Kidney tubule cell (primary cell): ENCODE data around the gene GULP1.

Experiments used
- DNase-seq: peaks from one replicate; pipeline ENCODE4 v3.0.0-alpha.2; 2018; ENCODE audit warnings: low spot score

The GULP1 gene

DNA sequence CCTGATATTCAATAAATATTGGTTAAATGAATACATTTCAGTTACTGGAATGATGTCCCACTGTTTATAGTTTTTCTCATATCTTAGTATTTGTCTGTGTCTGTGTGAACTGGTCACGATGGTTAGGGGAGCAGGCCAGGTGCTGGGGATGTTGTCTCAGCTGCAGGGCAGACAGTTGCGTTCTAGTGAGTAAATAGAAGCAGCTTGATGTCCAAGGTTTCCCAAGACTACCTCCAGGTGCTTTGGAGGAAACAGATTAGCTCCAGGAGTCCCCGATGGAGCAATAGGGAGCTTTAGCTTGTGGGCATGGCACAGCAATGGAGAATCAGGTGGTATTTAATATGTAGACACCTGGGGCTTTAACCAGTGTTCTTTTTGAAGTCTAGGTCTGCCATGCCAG lies 75.5 kb downstream of the GULP1 start:
- no peak for DNase-seq

DNA sequence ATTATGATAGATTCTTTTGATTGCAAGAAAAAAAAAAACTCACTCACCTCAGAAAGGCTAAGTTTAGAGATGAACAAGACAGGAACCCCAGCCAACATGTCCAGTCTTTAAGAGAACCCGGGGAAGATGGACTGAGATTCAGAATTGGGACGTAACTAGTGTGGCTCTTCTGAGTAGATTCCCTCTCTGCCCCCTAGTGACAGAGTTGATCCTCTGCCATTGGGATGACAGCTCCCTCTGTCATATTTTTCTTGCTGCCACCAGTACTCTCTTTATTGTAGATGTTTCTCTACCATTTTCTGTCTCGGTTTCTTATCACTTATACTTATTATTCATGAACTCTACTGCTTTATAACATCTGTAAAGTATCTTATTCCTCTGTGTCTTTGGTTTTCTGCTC lies 77.7 kb downstream of the GULP1 start:
- DNase-seq = peak; percentile 49

DNA sequence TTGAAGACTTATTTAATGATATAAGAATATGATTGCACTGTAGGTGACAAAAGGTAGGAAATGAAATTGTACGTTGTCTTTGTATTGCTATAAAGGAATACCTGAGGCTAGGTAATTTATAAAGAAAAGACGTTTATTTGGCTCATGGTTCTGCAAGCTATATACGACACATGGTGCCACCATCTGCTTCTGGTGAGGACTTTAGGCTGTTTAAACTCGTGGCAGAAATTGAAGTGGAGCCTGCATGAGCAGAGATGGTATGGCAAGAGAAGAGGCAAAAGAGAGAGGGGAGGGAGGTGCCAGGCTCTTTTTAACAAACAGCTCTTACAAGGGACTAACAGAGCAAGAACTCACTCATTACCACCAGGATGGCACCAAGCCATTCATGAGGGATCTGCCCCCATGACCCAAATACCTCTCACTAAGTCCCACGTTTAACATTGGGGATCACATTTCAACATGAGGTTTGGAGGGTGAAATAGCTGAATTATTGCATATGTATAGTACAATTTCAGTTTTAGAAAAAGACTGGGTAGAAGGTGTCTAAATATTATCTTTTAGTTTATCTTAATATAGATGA lies 86.8 kb downstream of the GULP1 start:
- no peak for DNase-seq

DNA sequence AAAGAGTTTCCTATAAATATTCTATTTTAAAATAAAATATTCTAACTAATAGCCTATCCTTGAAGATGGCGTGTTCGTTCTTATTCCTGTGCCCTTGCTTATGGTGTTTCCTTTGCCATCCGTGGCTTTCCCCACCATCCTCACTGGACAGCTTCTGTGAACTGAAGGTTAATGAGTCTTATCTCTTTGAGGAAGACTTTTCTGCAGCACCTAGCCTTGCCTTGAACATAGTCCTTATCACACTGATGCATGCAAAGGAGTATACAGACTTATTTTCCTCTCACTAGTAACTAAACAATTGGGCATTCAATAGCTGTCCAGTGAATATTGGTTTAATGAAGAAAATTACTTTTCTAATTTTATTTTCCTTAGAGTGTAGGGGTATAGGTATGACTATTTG lies 88.1 kb downstream of the GULP1 start:
- DNase-seq = no peak

DNA sequence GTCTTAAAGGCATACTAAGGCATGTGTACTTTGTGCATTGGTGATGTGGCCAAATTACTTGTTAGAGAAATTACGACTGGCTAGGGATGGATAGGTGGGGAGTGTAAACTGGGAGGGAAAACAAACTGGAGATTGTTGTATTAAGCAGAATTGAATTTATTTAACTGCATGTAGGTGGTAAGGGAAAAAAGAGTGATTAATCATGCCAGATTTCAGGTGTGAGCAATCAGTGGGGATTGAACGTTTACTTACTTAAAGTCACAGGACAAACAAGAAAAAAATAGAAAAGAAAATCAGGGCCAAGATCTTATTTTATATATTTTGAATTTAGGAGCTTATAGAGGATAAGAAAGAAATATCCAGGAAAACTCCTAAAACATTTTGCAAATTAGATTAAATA lies 88.6 kb downstream of the GULP1 start:
- DNase-seq = peak; percentile 41

DNA sequence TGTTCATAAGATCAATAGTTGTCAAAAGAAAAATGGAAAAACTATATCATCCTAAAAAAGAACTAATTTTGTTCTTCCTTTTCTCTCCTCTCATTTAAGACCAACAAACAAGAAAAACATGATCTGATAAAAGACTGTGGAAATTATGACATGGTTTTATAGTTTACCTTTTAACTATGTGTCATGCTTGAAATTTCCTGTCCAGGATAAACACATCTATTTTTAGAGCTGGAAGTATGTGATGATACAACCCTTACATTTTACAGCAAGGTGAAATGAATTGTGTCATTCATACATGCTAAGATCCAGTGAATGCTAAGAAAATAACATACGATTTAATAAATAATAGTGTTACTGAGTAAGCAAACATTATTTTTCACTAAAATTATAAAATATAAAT lies 89.9 kb downstream of the GULP1 start:
- peak; percentile 87 for DNase-seq

DNA sequence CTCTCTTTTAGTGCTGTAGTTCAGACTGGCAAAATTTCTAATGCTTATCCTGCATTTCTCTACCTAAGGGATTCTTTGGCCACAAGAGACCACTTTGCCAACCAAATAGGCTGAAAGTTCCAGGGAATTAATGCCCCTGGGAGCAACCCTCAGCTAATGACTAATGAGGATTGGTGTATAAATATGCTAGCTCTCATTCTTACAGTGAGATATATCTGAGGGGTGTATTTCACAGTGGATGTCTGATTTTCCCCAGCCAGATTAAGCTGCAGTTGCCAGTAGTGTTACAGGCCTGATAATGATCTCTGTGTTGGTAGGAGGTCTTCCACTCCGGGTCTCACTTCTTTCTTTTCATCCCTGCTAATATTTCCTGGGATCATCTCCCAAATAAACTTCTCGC lies 90.4 kb downstream of the GULP1 start:
- DNase-seq = peak; percentile 41

DNA sequence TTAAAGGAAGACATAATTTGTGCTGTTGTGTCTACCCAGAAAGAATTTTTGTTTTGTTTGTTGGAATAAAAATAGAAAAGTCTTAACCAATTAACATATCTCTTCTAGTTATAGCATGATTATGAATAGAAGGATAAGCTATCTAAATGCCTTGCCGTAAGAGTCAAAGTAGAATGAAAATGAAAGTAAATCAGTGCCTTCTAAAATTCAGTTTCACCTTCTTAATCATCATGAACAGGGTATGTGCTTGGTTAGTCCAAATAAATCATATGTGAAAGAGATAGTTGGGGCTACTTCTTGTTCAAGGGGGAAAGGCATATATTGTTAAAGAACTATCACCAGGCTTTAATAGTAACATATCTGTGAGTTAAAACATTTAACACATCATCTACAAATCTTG lies 91.5 kb downstream of the GULP1 start:
- DNase-seq = peak; percentile 45

DNA sequence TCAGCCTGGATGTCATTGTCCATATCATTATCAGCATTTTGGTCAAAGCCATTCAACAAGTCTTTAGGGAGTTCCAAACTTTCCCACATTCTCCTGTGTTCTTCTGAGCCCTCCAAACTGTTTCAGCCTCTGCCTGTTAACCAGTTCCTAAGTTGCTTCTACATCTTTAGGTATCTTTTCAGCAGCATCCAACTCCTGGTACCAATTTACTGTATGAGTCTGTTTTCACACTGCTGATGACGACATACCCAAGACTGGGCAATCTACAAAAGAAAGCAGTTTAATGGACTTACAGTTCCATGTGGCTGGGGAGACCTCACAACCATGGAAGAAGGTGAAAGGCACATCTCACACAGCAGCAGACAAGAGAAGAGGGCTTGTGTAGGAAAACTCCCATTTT lies 94.2 kb downstream of the GULP1 start:
- DNase-seq = no peak

DNA sequence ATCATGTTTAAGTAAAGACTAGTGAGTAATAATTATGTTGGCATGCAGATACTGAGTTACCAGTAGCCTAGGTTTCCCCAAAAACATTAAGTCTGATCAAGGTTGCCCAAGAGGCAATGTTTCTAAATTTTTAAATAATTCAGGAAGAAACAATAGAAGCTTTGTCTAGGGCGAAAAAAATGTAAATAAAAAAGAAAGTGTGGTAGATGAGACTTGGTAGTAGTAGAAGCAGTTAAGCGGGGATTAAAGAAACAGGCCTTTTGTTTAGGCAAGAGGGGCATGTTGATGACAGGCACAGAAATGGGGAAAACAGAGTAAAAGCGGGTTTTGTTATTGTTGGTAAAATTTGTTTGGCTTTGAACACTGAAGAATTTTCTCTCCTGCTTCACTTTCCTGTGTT lies 97.2 kb downstream of the GULP1 start:
- no peak for DNase-seq

DNA sequence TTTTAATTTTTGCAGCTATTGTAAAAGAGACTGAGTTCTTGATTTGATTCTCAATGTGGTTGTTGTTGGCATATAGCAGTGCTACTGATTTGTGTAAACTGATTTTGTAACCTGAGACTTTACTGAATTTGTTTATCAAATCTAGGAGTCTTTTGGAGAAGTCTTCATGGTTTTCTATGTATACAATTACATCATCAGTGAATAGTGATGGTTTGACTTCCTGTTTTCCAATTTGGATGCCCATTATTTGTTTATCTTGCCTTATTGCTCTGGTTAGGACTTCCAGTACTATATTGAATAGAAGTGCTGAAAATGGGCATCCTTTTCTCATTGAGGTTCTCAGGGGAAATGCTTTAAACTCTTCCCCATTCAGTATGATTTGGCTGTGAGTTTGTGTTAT lies 99.7 kb downstream of the GULP1 start:
- DNase-seq = no peak

DNA sequence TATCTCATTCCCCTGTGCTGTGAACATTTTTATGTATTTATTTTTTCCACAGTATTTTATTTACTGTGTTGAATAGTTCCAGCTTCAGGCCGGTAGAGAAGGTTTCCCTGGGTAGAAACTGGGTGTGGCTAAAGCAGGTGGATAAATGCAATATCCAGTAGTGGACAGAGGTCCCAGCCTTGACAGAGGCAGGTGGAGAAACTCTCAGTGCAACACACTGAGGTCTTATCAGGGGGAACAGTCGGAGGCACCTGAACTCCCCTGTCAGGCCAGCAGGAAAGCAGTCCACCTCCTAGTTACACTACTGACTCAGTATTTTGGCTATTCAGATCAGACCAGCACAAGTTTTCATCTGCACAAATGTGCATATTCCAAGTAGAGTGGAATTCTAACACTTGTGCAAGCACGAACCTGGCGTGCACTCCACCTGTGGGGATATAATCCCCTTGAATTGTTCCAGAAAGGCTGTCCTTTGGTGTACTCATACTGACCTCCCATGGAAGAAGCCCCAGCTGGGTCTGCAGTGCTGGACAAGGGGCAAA lies 103.3 kb downstream of the GULP1 start:
- no peak for DNase-seq

DNA sequence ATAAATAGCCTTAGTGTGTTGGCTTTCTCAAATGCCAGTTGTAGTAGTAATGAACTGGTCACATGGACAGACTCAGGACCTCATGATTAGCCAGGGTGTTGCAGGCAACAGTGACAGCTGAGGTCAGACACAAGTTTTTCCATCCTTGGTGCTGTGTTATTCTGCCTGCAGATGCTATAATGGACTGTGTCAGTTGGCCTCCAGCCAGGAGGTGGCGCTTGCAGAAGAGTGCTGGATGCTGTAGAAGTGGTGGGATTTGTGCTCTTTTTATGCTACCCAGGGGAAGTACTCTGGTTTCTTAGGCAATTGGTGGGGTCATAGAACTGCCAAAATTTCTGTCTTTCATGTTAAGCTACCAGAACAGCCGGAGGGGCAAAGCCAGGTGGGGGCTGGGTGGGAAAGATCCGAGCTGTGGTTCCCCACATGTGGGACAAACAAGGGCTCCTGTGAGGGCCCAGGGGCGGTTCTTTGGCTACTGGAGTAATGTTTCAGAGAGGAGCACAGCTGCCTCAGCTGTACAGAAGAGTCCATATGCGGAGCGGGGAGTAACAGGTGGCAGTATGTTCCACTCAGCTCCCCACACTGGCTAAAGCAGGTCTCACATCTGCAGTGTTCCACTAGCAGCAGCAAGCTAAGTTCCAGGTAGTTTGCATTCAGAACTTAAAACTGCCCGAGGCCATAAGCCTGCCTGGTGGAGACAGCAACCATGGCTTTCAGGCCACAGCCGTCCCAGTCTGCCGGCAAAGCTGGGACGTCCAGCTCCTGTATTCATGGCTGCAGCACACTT lies 104.4 kb downstream of the GULP1 start:
- peak; percentile 40 for DNase-seq

DNA sequence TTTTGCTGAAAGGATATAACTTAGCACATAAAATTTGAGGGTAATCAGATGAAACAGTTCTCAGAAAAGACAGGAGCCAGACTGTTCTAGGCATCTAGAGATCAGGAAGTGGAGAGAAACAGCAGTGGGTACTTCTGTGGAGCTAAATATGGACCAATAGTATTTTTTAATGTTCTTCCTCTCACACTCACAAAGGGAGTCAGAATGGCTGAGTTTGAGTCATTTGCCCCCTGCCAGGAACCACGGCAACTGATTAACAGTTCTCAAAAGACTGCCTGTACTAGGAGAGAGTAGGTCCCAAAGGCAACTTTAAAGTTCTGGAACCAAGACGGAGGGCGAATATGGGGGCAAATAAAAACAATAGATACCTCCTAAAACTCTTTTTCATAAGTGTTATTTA lies 107.5 kb downstream of the GULP1 start:
- peak; percentile 91 for DNase-seq

DNA sequence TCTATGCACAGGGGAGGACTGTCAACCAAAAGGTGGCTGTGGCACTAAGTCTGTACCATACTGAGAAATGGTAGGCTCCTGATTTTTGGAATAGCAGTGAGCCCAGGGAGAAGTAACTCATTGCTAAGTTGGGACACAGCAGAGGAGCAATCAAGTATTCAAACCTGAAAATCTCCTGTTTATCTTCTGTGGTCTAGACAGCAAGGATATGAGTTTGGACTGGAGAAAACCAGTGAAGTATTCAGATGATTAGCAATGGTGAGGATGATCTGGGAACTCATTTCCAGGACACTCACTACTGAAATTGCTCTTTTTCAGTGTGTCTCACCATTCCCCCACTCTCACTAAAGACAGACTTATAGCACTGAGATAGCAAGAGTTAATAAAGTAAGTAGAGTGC lies 112.0 kb downstream of the GULP1 start:
- peak; percentile 57 for DNase-seq

DNA sequence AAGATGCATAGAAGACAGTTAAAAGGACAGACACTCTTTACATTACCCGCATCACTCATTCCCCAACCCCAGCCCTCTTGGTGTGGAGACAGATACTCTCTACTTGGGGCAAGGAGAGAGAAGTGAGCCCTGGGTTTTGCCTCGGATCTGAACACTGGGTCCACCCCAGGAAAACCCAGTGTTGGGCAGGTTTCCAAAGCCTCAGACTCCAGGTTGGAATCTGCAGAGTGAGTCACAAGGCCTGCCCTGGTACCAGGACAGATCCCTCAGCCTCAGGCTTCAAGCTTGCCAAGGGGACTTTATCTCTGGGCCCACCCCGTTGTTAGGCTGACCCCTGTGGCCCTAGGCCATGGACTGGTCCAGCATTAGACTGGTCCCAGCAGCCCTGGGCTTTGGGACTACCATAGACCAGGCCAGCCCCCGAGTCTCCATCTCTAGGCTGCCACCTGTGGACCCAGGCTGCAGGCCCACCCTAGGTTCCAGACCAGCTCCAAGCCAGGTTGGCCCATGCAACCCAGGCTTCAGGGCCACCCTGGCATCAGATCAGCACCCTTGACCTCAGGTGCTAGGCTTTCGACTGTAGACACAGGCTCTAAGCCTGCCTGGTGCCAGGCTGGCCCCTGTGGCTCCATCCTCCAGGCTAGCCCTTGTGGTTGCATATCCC lies 112.8 kb downstream of the GULP1 start:
- DNase-seq = peak; percentile 71

DNA sequence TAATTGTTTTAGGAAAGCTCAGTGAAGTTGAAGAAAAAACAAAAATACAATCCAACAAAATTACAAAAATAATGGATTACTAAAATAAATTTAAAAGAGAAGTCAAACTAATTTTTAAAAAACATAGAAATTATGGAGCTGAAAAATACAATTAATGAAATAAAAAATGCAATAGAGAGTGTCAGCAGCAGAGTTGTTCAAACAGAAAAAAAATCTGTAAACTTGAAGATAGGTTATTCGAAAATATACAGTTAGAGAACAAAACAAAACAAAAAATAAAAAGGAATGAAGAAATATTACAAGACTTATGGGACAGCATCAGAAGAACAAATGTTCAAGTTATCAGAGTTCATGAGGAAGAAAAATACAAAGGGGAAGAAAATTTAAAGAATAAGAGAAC lies 114.7 kb downstream of the GULP1 start:
- DNase-seq = no peak

DNA sequence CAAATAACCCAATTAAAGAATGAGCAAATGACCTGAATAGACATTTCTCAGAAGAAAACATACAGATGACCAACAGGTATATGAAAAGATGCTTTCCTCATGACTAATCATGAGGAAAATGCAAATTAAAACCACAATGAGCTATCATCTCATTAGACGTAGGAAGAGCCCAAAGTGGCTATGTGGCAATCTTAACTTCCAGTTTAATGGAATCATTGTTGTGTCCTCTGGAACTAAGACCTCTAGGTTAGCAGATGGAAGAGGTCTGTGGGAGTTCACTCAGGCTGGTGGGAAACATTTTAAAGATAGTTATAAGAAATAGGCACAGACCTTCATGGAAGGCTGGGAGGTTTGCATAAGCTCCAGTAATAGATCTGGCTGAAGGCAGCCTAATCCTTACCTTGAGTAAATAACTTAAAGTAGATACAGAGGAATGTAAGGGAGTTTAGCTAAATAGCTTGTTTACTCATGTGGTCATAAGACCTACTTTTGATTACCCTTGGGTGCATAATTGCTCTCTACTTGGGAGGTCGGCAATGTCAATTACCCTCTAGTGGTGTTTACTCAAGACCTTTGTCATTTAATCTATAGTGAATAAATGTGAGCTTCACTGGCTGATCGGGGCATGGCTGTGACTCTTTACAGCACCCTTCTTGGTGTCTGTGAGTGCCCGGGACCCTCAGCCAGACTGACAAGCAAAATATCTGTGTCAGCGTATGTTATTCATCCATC lies 119.0 kb downstream of the GULP1 start:
- DNase-seq = peak; percentile 72

DNA sequence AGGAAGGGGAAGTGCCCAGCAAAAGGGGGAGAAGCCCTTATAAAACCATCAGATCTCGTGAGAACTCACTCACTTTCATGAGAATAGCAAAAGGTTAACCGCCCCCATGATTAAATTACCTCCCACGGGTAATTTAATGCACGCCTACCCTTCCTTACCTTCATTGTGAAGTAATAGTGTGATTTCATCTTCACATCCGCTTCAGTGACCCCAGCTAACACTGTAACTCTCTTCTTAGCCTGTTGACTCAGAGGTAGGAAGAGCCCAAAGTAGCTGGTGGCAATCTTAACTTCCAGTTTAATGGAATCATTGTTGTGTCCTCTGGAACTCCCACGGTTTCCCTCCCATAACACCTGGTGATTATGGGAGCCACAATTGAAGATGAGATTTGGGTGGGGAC lies 120.5 kb downstream of the GULP1 start:
- peak; percentile 69 for DNase-seq

DNA sequence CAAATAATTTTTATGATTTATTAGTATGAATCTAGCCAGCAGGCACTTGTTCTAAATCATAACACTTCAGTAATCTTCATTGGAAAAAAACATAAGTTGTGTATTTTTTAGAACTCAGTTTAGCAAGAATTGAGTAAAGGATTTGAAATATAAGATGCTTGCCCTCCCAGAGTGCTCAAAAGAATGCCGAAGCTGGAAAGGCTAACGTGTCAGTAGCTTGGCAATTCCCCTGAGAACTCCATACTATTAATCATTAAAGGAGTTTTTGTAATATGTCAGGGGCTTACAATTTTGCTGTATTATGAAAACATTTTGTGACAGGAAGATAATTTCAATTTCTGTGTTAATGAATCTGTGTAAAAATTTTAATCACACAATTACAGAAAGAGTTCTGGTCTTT lies 122.7 kb downstream of the GULP1 start:
- peak; percentile 73 for DNase-seq

DNA sequence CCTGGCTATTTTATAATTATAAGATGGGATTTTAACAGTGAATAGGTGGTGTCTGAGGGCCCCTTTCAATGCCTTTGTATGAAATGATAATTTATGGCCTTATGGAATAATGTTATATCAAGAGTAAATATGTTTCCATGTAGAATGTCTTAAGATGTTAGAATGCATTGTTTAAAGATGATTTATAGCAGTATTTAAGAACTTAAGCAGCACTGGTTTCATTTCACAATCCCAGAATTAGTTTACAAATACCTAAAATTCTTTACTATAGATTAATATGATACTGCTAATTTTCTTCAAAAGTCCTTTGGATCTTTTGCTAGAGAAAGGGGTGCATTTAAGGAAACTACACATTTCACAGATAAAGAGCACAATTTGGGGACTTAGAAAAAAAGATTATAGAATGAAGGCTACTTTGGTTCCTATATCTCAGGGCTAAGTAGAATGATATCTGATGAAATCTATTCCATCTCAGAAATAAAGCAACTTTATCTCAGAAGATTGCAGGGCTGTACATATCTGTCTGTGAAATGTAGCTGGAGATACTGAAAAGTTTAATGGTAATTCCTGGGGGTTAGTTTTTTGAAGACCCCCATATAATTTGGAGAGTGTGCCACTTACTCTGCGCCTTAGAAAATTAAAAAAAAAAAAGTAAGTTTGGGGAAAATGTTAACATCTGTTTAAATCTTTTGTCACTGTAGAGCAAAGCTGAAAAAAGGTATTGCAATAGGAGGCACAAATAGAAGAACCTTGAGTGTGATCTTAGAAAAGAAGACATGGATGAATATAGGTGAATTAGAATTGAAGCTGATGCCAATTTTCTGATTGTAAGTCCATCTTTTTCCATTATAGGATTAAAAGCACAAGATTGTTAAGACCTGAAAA lies 123.4 kb downstream of the GULP1 start:
- peak; percentile 6 for DNase-seq

DNA sequence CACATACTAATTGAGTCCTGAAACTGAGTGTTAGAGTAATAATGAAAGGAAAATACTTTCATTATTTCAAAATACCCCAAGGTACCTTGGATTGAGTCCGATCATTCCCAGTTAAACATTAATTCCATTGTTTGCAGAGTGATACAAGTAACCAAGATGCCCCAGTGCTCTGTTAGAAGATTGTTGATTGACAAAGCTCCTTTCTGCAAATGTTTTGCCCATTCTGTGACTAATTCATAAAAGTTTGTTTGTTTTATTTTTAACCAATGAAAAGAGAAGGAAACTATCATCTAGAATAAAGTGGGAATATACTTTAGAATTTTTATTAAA lies 124.0 kb downstream of the GULP1 start:
- DNase-seq = peak; percentile 86
